GM12878 (cell line): ENCODE results near the gene RGCC. TPM values are rescaled to one million over a fixed set of nuclear protein-coding genes. Genes with fewer than 3 reads are reported as not detected.

Experiments used
- BRCA1 ChIP-seq: IDR thresholded peaks from 2 replicates; pipeline ENCODE4 v1.6.1; 2011; ENCODE audit warnings: low read depth, low read length, improper control_type of control experiment
- FOXM1 ChIP-seq: IDR thresholded peaks from 2 replicates; pipeline ENCODE4 v1.6.1; 2012; ENCODE audit warnings: low read depth, mild to moderate bottlenecking, inconsistent platforms, low read length, moderate library complexity
- SP1 ChIP-seq: IDR thresholded peaks from one replicate; pipeline ENCODE4 v1.6.1; 2011; ENCODE audit warnings: low read depth, low read length
- TCF12 ChIP-seq: IDR thresholded peaks from 2 replicates; pipeline ENCODE4 v1.6.1; 2011; ENCODE audit warnings: low read depth, mild to moderate bottlenecking, low read length
- ZNF622 ChIP-seq: fragments of 450-650 bp; IDR thresholded peaks from 2 replicates; pipeline ENCODE4 v1.6.1; 2017; ENCODE audit warnings: mild to moderate bottlenecking, inconsistent platforms
- polyA plus RNA-seq, 11 experiments: library from polyadenylated mRNA; depleted of rRNA in 4 of 11; unstranded in 6 of 11; stranded (reverse) in 5 of 11; fragments of >200 nt; fragmentation: Nextera tagmentation in 4 of 11; fragmentation: Illumina TruSeq in 1 of 11; extraction: Ambion mirVana in 4 of 11; extraction: Trizol in 1 of 11; gene quantifications; 1 replicate in 1 of 11; 2 replicates in 10 of 11; pipeline versions ENCODE4 v1.2.1 to v1.2.3, GENCODE V29; 2011 to 2016; ENCODE audit warnings: inconsistent platforms in 2 of 11, missing spikeins in 2 of 11, low read depth in 1 of 11
- total RNA-seq, 4 experiments: library from RNA; depleted of rRNA in 3 of 4; stranded (reverse); fragments of >200 nt in 3 of 4; fragmentation: Illumina TruSeq in 1 of 4; extraction: Trizol in 1 of 4; gene quantifications; 2 replicates each; pipeline versions ENCODE4 v1.2.1 to v1.2.3, GENCODE V29; 2013 to 2021
- TF ChIP-seq, protein P1 (sequence below): fragments of 150-350 bp; IDR thresholded peaks from 2 replicates; pipeline ENCODE4 v1.6.1; 2016; ENCODE audit warnings: low read depth, low read length
- TF ChIP-seq, protein P2 (sequence below), 3 experiments: IDR thresholded peaks in 2 of 3; conservative IDR thresholded peaks in 1 of 3; 2 replicates each; pipeline ENCODE4 v1.5.1; 2011; ENCODE audit warnings: low read depth in 3 of 3, low read length in 3 of 3, mild to moderate bottlenecking in 3 of 3, control low read depth in 2 of 3, moderate library complexity in 2 of 3, inconsistent platforms in 1 of 3, mixed read lengths in 1 of 3; ENCODE audit not compliant: control insufficient read depth in 2 of 3, insufficient read depth in 1 of 3; ENCODE audit errors: extremely low read depth in 1 of 3
- TF ChIP-seq, protein P3 (sequence below): fragments of 150-350 bp; IDR thresholded peaks from 2 replicates; pipeline ENCODE4 v1.6.1; 2014; ENCODE audit warnings: mild to moderate bottlenecking, low read depth, low read length

RGCC gene
- total and polyA plus RNA-seq, 10 of the 15 experiments (the other 5 are each of a cell fraction or from before 2014, with no cell fraction given), result 0.41 to 19.4 (median 9.9) TPM

DNA sequence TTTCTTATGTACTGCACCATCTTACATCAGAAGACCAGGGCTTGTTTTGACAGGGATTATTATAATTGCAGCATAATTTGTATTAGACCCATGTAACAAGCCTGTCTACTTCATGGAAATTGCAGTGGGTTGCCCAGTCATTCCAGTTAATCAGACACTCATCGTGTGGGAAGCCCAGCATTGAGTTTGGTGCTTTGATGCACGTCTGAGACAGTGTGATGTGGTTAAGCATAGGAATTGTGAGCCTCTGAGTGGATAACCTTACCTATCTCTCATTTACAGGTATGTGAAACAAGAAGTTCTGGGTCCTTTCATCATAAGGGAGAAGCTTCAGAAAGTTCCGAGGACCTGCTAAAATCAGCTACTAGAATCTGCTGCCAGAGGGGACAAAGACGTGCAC is 12.8 kb downstream of the RGCC start (continued):
- TF ChIP-seq, protein P1, sequence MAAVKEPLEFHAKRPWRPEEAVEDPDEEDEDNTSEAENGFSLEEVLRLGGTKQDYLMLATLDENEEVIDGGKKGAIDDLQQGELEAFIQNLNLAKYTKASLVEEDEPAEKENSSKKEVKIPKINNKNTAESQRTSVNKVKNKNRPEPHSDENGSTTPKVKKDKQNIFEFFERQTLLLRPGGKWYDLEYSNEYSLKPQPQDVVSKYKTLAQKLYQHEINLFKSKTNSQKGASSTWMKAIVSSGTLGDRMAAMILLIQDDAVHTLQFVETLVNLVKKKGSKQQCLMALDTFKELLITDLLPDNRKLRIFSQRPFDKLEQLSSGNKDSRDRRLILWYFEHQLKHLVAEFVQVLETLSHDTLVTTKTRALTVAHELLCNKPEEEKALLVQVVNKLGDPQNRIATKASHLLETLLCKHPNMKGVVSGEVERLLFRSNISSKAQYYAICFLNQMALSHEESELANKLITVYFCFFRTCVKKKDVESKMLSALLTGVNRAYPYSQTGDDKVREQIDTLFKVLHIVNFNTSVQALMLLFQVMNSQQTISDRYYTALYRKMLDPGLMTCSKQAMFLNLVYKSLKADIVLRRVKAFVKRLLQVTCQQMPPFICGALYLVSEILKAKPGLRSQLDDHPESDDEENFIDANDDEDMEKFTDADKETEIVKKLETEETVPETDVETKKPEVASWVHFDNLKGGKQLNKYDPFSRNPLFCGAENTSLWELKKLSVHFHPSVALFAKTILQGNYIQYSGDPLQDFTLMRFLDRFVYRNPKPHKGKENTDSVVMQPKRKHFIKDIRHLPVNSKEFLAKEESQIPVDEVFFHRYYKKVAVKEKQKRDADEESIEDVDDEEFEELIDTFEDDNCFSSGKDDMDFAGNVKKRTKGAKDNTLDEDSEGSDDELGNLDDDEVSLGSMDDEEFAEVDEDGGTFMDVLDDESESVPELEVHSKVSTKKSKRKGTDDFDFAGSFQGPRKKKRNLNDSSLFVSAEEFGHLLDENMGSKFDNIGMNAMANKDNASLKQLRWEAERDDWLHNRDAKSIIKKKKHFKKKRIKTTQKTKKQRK, result no peak
- TF ChIP-seq SP1 (no peak), ZNF622 (no peak), TCF12 (no peak), FOXM1 (no peak), BRCA1 (no peak)
- TF ChIP-seq, protein P2, sequence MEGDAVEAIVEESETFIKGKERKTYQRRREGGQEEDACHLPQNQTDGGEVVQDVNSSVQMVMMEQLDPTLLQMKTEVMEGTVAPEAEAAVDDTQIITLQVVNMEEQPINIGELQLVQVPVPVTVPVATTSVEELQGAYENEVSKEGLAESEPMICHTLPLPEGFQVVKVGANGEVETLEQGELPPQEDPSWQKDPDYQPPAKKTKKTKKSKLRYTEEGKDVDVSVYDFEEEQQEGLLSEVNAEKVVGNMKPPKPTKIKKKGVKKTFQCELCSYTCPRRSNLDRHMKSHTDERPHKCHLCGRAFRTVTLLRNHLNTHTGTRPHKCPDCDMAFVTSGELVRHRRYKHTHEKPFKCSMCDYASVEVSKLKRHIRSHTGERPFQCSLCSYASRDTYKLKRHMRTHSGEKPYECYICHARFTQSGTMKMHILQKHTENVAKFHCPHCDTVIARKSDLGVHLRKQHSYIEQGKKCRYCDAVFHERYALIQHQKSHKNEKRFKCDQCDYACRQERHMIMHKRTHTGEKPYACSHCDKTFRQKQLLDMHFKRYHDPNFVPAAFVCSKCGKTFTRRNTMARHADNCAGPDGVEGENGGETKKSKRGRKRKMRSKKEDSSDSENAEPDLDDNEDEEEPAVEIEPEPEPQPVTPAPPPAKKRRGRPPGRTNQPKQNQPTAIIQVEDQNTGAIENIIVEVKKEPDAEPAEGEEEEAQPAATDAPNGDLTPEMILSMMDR (IDR thresholded peaks at IDR 0.05 in 2 of 3, conservative IDR thresholded peaks at IDR 0.05 in 1 of 3; ENCODE audit: control insufficient read depth in 2 of 3, extremely low read depth in 1 of 3, insufficient read depth in 1 of 3, low read depth in 3 of 3, low read length in 3 of 3), result no peak
- TF ChIP-seq, protein P3, sequence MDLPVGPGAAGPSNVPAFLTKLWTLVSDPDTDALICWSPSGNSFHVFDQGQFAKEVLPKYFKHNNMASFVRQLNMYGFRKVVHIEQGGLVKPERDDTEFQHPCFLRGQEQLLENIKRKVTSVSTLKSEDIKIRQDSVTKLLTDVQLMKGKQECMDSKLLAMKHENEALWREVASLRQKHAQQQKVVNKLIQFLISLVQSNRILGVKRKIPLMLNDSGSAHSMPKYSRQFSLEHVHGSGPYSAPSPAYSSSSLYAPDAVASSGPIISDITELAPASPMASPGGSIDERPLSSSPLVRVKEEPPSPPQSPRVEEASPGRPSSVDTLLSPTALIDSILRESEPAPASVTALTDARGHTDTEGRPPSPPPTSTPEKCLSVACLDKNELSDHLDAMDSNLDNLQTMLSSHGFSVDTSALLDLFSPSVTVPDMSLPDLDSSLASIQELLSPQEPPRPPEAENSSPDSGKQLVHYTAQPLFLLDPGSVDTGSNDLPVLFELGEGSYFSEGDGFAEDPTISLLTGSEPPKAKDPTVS, result no peak
